Epithelial cell of esophagus (primary cell): ENCODE results near the gene TFPI2.

Experiments used
- DNase-seq: peaks from one replicate; pipeline ENCODE4 v3.0.0; 2010; ENCODE audit warnings: low read depth
- H3K4me3 ChIP-seq: 2 replicates; pipeline ENCODE4 v1.5.1; 2011; ENCODE audit warnings: mild to moderate bottlenecking, low read length, control low read depth
- CTCF ChIP-seq: IDR thresholded peaks from 2 replicates; pipeline ENCODE4 v1.5.1; 2011; ENCODE audit warnings: low read depth, mild to moderate bottlenecking, low read length, control low read depth, inconsistent platforms; ENCODE audit not compliant: insufficient read depth; ENCODE audit errors: missing control alignments

TFPI2 gene

GRCh38 chr7:93897680-93898079 is 7.1 kb upstream of the TFPI2 start:
- DNase-seq: no peak
- H3K4me3 ChIP-seq: no peak overlapping the region
- no peak for TF ChIP-seq CTCF

- no peak for DNase-seq
- TF ChIP-seq CTCF: no peak
- no peak overlapping the region for H3K4me3 ChIP-seq
Measured at GRCh38 chr7:93895859-93896600, 5.5 kb upstream of the TFPI2 start.

- DNase-seq: no peak
- H3K4me3 ChIP-seq: no peak overlapping the region
- TF ChIP-seq CTCF: no peak
Measured at GRCh38 chr7:93894966-93895640, 4.5 kb upstream of the TFPI2 start.

- peak; percentile 17 for DNase-seq
- H3K4me3 ChIP-seq: no peak overlapping the region
- TF ChIP-seq CTCF: no peak
Measured at GRCh38 chr7:93894426-93894825, 3.9 kb upstream of the TFPI2 start.

- DNase-seq: peak; percentile 76
- TF ChIP-seq CTCF: peak; percentile 14
- peak overlapping the region; percentile 63 for H3K4me3 ChIP-seq
Measured at GRCh38 chr7:93890041-93890463, 501 bp downstream of the TFPI2 start.

- peak; percentile 81 for DNase-seq
Measured at GRCh38 chr7:93889261-93889660, 1.3 kb downstream of the TFPI2 start.

More at GRCh38 chr7:93889261-93889660, 1.3 kb downstream of the TFPI2 start:
- no peak for TF ChIP-seq CTCF
- no peak overlapping the region for H3K4me3 ChIP-seq
